NCI-H1092 treated with DMSO at 0.1 percent for 48 hours (cell line): ENCODE data around the gene ARL8B.
"Not testable (repeated sequence)": the region's sequence is repeated elsewhere in the genome, so short reads cannot be mapped to it uniquely, and the experiment has no call there.

Experiments
- DNase-seq: peaks from one replicate; lab custom pipeline; 2025; lab: John Stamatoyannopoulos, UW

The ARL8B gene

GRCh38 chr3:5122030-5122740 is at the start of gene ARL8B:
Gene ARL8B, plus strand, starts transcription at chr3:5122292. Its CDS starts 174 bp downstream, at chr3:5122466.
- DNase-seq, result peak; percentile 69

GRCh38 chr3:5073374-5074085 is 48.6 kb upstream of the ARL8B start:
- DNase-seq, result no peak

GRCh38 chr3:5078151-5078550 is 43.9 kb upstream of the ARL8B start:
- no peak for DNase-seq

GRCh38 chr3:5079761-5080160 is 42.3 kb upstream of the ARL8B start:
- DNase-seq, result no peak

DNA sequence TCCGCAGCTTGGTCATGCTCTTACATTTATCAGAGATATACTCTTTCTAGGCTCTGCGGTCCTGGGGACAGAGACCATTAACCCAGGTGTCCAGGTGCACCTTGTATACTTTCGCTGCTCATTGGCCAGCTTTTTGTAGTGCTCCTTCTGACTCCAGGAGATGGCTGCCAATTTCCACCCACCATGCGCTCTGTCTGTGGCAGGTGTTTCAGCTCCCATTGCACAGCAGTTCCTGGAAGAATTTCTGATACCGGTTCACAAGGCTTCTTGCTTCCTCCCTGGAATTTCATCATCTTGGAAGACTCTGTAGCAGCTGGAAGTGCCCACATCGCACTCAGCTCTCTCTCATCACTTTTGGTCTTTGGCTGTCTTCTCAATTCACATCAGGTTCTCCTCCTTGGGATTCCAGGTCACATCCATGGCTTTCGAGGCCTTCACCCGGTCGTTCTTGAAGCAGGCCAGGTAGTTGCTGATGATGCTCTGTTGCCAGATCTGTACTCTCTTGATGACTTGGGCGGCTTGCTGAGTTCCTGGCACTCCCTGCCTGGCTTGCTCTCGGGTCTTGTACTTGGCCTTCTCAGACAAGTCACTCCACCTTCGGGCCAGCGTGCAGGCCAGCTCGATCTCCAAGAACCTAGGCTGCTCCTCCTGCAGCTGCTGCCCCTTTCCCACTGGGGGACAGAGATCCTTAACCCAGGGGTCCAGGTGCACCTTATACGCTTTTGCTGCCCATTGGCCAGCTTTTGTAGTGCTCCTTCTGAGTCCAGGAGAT is 41.1 kb upstream of the ARL8B start:
- DNase-seq, result no peak

DNA sequence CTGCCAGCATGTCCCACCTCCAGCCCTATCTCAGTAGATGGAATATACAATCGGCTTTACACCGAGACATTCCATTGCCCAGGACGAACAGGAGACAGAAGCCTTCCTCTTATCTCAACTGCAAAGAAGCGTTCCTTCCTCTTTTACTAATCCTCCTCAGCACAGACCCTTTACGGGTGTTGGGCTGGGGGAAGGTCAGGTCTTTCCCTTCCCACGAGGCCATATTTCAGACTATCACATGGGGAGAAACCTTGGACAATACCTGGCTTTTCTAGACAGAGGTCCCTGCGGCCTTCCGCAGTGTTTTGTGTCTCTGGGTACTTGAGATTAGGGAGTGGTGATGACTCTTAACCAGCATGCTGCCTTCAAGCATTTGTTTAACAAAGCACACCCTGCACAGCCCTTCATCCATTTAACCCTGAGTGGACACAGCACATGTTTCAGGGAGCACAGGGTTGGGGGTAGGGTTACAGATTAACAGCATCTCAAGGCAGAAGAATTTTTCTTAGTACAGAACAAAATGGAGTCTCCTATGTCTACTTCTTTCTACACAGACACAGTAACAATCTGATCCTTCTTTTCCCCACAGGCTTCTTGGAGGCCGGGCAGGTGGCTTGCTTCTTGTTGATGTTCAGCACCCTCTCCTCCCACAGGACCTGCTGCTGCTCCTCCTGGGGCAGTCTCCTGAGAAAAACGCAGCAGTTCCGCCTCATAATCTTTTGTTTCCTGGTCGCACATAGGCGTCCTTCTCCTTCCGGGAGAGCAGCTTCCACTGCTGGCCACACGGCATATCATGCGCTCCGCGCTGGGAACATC is 39.9 kb upstream of the ARL8B start:
- not testable (repeated sequence) for DNase-seq

- no peak for DNase-seq
These were observed 39.3 kb upstream of the ARL8B start for GRCh38 chr3:5082789-5083115.

DNA sequence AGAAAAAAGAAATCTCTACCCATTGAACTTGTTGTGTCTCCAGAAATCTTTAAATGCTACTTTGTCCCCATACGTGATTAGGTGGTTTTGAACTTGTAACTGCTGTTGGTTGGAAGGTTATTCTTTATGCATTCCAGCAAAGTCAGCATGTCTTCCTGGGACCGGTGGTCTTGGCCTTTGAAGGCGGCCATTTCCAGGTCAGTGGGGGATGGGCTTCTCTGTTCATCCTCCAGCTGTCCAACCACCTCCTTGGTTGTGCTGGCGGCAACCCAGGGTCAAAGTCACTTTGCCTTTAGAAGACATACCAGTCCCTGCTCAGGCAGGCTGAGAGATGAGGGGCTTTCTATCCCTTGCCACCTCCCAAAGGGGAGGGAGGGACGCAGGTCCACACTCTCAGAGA is 37.9 kb upstream of the ARL8B start:
- DNase-seq, result no peak

GRCh38 chr3:5086708-5087107 is 35.4 kb upstream of the ARL8B start:
- no peak for DNase-seq

DNA sequence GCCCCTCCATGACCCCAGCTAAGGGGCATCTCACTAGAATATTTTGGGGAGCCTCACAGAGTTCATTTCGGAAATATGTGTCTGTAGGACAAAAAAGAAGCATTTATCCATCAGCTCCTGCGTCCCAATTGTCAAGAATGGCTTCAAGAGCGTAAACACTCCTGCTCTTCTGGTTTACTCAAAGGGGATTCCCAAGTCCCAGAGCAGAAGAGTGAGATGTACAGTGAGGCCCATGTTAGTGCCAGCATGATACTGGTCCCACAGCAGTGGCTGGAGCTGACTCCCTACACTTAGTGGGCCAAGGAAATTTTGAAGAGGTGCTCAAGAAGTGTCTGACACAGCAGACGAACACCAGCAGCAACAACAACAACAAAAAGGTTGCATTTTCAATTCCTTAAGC is 34.9 kb upstream of the ARL8B start:
- DNase-seq, result no peak

DNA sequence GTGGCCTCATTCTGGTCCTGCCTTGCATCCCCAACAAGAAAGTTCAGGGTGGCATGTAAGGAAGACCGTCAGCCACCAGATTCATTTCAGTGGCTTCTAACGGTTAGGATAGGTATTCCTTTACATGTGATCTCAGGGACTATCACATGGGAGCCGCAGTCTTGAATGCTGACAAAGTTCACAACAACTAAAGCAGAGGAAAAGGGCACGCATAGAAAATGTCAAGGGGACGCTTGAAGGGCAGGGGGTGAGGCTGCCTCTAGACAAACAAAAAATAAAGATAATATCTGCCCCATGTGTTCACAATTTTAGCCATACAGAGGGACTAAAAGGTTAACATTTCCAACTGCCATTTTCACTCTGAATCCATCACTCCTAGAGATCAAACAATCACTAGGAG is 31.9 kb upstream of the ARL8B start:
- no peak for DNase-seq

- no peak for DNase-seq
These were observed 30.1 kb upstream of the ARL8B start for GRCh38 chr3:5092018-5092417.

- DNase-seq, result no peak
These were observed 28.4 kb upstream of the ARL8B start for GRCh38 chr3:5093731-5094130.

GRCh38 chr3:5095886-5096285 is 26.2 kb upstream of the ARL8B start:
- DNase-seq, result no peak

- DNase-seq, result no peak
These were observed 25.6 kb upstream of the ARL8B start for GRCh38 chr3:5096336-5097008.

DNA sequence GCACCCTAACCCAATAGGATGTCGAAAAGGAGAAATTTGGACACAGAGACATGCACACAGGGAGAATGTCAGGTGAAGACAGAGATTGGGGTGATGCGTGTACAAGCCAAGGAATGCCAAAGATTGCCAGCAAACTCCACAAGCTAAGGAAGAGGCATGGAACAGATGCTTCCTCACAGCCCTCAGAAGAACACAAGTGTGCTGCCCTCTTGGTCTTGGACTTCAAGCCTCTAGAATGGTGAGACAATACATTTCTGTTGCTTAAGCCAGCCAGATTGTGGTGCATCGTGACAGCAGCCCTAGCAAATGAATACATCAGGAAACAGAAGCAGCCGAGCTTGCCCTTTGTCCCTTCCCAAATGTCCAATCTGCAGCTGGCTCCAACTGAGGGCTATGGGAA is 23.7 kb upstream of the ARL8B start:
- no peak for DNase-seq

GRCh38 chr3:5102532-5102931 is 19.6 kb upstream of the ARL8B start:
- no peak for DNase-seq

- DNase-seq, result no peak
These were observed 18.3 kb upstream of the ARL8B start for GRCh38 chr3:5103743-5104142.

DNA sequence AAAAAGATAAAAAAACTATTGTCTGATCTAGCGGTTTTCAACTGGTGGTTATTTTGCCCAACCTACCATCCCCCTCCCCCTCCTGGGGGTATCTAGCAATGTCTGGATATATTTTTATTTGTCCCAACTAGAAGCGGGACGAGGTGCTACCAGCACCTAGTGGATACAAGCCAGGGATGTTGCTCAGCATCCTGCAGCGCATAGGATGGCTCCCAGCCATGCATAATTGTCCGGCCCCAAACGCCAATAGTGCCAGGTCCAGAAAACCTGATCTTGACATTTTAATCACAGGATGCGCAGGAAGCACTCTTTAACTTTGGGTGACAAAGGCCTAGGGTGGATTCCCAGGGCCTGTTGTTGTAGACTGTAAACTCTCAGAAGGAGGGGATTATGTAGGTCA is 17.0 kb upstream of the ARL8B start:
- DNase-seq, result no peak

DNA sequence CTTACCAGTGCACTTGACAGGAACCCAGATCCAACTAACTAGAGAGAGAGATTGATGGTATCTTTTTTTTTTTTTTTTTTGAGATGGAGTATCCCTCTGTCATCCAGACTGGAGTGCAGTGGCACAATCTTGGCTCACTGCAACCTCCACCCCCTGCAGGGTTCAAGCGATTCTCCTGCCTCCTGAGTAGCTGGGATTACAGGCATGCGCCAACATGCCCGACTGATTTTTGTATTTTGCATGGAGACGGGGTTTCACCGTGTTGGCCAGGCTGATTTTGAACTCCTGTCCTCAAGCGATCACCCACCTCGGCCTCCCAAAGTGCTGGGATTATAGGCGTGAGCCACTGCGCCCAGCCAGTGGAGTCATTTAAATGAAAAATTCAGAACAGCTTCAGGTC is 15.7 kb upstream of the ARL8B start:
- DNase-seq, result not testable (repeated sequence)

- DNase-seq, result not testable (repeated sequence)
These were observed 15.2 kb upstream of the ARL8B start for GRCh38 chr3:5106933-5107334.

GRCh38 chr3:5110337-5110736 is 11.8 kb upstream of the ARL8B start:
- no peak for DNase-seq
